CD4-positive, alpha-beta T cell (primary cell): ENCODE measurements around the gene ISCU. TPM values are rescaled to one million over a fixed set of nuclear protein-coding genes. Genes with fewer than 3 reads are reported as not detected.
A peak's percentile ranks its signal among the peaks of the same experiment; 100 is the strongest.

Experiments
- ATAC-seq: fragments of 200-7000 bp; cut with Tn5 transposase; one replicate; pipeline ENCODE4 v1.10.0; 2022; ENCODE audit warnings: mild to moderate bottlenecking; ENCODE audit not compliant: poor library complexity
- CTCF ChIA-PET: fragments of 350-600 bp; sonication (Branson Sonifier 250); formaldehyde crosslinking; loops from one replicate; lab custom pipeline; 2021; ENCODE audit warnings: antibody characterized with exemption, inconsistent platforms; lab: Charles Lee
- POLR2A ChIA-PET: fragments of 350-600 bp; sonication (Branson Sonifier 250); formaldehyde crosslinking; loops from one replicate; lab custom pipeline; 2021; ENCODE audit warnings: antibody characterized with exemption, inconsistent platforms; lab: Charles Lee
- DNase-seq, 14 experiments: peaks; one replicate each; pipeline ENCODE4 v3.0.0-alpha.2; 2013 to 2020; ENCODE audit warnings: mixed read lengths in 2 of 14
- H3K27ac ChIP-seq, 2 donors: one replicate each; pipeline versions ENCODE4 v1.5.1 to v1.7.0; 2013; ENCODE audit warnings: low read length in 2 of 2, low read depth in 1 of 2, mild to moderate bottlenecking in 1 of 2
- H3K27me3 ChIP-seq, 2 experiments: 1 replicate in 1 of 2; 2 replicates in 1 of 2; pipeline versions ENCODE4 v1.6.1 to v1.7.0; 2013; ENCODE audit warnings: low read length in 2 of 2, control low read depth in 1 of 2, mild to moderate bottlenecking in 1 of 2, moderate library complexity in 1 of 2; ENCODE audit not compliant: insufficient read depth in 2 of 2, control insufficient read depth in 1 of 2
- H3K36me3 ChIP-seq: one replicate; pipeline ENCODE4 v1.6.1; 2013; ENCODE audit warnings: low read length, control low read depth; ENCODE audit not compliant: insufficient read depth
- H3K4me1 ChIP-seq: one replicate; pipeline ENCODE4 v1.6.1; 2013; ENCODE audit warnings: low read length, control low read depth; ENCODE audit not compliant: insufficient read depth
- H3K4me3 ChIP-seq: one replicate; pipeline ENCODE4 v1.5.1; 2013; ENCODE audit warnings: mild to moderate bottlenecking, low read length, moderate library complexity
- H3K9me3 ChIP-seq, 2 experiments: 1 replicate in 1 of 2; 2 replicates in 1 of 2; pipeline versions ENCODE4 v1.6.1 to v1.7.0; 2013; ENCODE audit warnings: low read length in 2 of 2, mild to moderate bottlenecking in 2 of 2, control low read depth in 1 of 2, moderate library complexity in 1 of 2; ENCODE audit not compliant: control insufficient read depth in 1 of 2, insufficient read depth in 1 of 2
- H3K27ac Mint-ChIP-seq: one replicate; pipeline ENCODE4 v1.8.0; 2020; ENCODE audit warnings: mixed read lengths
- H3K27me3 Mint-ChIP-seq: one replicate; pipeline ENCODE4 v1.8.0; 2021; ENCODE audit warnings: mixed read lengths
- H3K36me3 Mint-ChIP-seq: one replicate; pipeline ENCODE4 v1.8.0; 2021; ENCODE audit warnings: low read depth, mixed read lengths
- H3K4me1 Mint-ChIP-seq: one replicate; pipeline ENCODE4 v1.8.0; 2021; ENCODE audit warnings: low read depth, mixed read lengths
- H3K4me3 Mint-ChIP-seq: one replicate; pipeline ENCODE4 v1.8.0; 2020; ENCODE audit warnings: mild to moderate bottlenecking, mixed read lengths
- H3K9me3 Mint-ChIP-seq: one replicate; pipeline ENCODE4 v1.8.0; 2020; ENCODE audit warnings: mixed read lengths
- CTCF ChIP-seq: fragments of 200-600 bp; IDR thresholded peaks from one replicate; pipeline ENCODE4 v1.8.0; 2022; ENCODE audit warnings: antibody characterized with exemption, mild to moderate bottlenecking
- intact Hi-C, 2 experiments: fragments of 100-400 bp; cut with DNase I in 1 of 2; cut with micrococcal nuclease in 1 of 2; formaldehyde crosslinking; loops; one replicate each; pipeline versions ENCODE4 v1.15.1 to v1.9.0; 2023 to 2025; cut with DNase I, micrococcal nuclease
- total RNA-seq, 174 experiments: library from RNA in 2 of 174; stranded (reverse) in 2 of 174; gene quantifications; one replicate each; pipeline ENCODE4 v1.2.3 and lab custom pipeline; 2021 to 2026

Gene ISCU
- total RNA-seq, 2 experiments from 2014 or later: 269 to 270 TPM

DNA sequence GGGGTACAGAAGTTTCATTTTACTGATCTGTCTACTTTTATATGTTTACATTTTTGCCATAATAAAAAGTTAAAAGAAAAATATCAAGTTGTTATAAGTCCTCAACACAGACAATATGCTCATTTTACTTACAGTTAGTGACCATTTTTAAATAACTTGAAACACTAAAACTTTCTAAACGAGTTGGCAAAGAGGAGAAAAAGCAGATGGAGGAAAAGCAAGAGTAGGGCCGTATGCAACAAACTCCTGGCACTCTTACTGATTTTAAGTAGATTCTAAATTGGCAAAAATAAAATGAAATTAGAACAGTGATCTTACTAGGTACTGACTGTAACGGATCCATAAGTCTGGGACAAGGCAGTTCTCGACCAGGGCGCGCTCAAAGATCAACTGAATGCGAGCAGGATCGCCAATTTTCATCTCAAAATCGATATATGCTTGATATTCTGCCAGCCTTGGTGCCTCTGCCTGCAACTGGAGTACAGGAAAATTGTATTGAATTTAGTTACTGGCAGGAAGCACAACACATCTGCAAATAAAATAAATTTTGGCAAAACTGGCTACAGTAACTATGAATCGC is 23.7 kb upstream of the ISCU start:
- ChIA-PET POLR2A (no interaction called here), CTCF (interaction anchor here (1.4 kb wide), 1 partner anchor 27 kb away, joined by 3 read pairs; no protein-coding TSS in a partner anchor)
- Histone ChIP-seq H3K36me3 (peaks cover 79% of the 10 kb centered on the region), H3K4me1 (no peaks in the 10 kb centered on the region), H3K27ac (no peak overlapping the region), H3K4me3 (no peak overlapping the region), H3K9me3 (no peaks in the 10 kb centered on the region), H3K27me3 (no peaks in the 10 kb centered on the region)
- peak overlapping the region; percentile 9 for H3K27ac Mint-ChIP-seq
- no peaks in the 10 kb centered on the region for H3K9me3 Mint-ChIP-seq
- H3K36me3 Mint-ChIP-seq: peaks cover 92% of the 10 kb centered on the region
- H3K4me3 Mint-ChIP-seq: no peak overlapping the region
- intact Hi-C loops: no loop called here
- no peaks in the 10 kb centered on the region for H3K27me3 Mint-ChIP-seq
- H3K4me1 Mint-ChIP-seq: peaks cover 25% of the 10 kb centered on the region
- no peak for TF ChIP-seq CTCF
- ATAC-seq (no peak), DNase-seq (no peak)

DNA sequence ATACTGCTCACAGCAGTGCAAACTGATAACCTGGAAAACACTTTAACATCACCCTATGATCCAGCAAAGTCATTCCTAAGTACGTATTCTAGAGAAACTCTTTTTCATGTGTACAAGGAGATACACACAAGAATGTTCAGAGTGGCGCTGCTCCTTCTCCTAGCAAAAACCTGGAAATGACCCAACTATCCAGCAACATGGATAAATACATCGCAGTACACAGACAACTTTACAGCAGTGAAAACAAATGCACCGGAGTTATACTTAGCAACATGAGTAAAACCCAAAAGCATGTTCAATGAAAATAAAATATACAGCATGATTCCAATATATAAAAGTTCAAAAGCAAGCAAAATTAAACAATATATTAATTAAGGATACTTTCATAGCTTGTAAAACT is 20.1 kb upstream of the ISCU start:
- no peak overlapping the region for H3K4me3 Mint-ChIP-seq
- peaks cover 89% of the 10 kb centered on the region for H3K36me3 Mint-ChIP-seq
- H3K4me1 Mint-ChIP-seq: peaks cover 32% of the 10 kb centered on the region
- ChIA-PET CTCF (no interaction called here), POLR2A (no interaction called here)
- DNase-seq: no peak
- Histone ChIP-seq H3K27ac (no peak overlapping the region), H3K27me3 (no peaks in the 10 kb centered on the region), H3K36me3 (peaks cover 81% of the 10 kb centered on the region), H3K9me3 (no peaks in the 10 kb centered on the region), H3K4me1 (peaks cover 3% of the 10 kb centered on the region), H3K4me3 (no peak overlapping the region)
- no peaks in the 10 kb centered on the region for H3K27me3 Mint-ChIP-seq
- no peaks in the 10 kb centered on the region for H3K9me3 Mint-ChIP-seq
- ATAC-seq: no peak
- intact Hi-C loops: no loop called here
- H3K27ac Mint-ChIP-seq: no peak overlapping the region
- TF ChIP-seq CTCF: no peak

DNA sequence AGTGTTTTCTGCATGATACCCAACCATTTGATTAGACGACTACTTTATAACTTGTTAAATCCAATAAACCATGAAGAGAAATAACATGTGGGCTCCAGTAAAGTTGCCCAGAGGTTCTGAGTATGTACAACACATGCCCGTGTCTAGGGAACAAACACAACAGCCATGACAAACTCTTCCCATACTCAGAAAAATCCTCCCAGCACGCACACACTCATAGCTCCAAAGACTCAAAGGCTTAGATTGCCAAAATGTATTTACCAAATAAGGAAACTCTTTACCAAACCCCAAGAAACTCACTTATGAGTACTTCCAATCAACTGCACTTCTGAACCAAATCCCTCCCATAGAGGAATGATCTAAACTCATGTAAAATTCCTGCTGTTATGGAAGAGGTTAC is 18.7 kb upstream of the ISCU start:
- ATAC-seq (no peak), DNase-seq (no peak)
- ChIA-PET POLR2A (interaction anchor here (1.1 to 1.4 kb wide), 2 partner anchors 17 to 18 kb away, joined by 5 to 6 read pairs; partner anchors contain the start of genes ISCU and SART3), CTCF (no interaction called here)
- H3K27me3 Mint-ChIP-seq: no peaks in the 10 kb centered on the region
- peaks cover 32% of the 10 kb centered on the region for H3K4me1 Mint-ChIP-seq
- H3K36me3 Mint-ChIP-seq: peaks cover 87% of the 10 kb centered on the region
- TF ChIP-seq CTCF: no peak
- Histone ChIP-seq H3K27me3 (no peaks in the 10 kb centered on the region), H3K36me3 (peaks cover 82% of the 10 kb centered on the region), H3K9me3 (no peaks in the 10 kb centered on the region), H3K27ac (no peak overlapping the region), H3K4me3 (no peak overlapping the region), H3K4me1 (peaks cover 3% of the 10 kb centered on the region)
- intact Hi-C loops: no loop called here
- H3K4me3 Mint-ChIP-seq: no peak overlapping the region
- H3K9me3 Mint-ChIP-seq: no peaks in the 10 kb centered on the region
- H3K27ac Mint-ChIP-seq: no peak overlapping the region
